Stimulated activated CD4-positive, alpha-beta T cell treated with anti-CD3 and anti-CD28 coated beads, TNF-alpha, amount 100 ng/mL, for 24 hours (primary cell): ENCODE results near the gene POLR2C.

Experiments used
- DNase-seq, 3 experiments: peaks; one replicate each; pipeline ENCODE4 v3.0.0-alpha.2; 2020; ENCODE audit warnings: low read depth in 3 of 3

Gene POLR2C

DNA sequence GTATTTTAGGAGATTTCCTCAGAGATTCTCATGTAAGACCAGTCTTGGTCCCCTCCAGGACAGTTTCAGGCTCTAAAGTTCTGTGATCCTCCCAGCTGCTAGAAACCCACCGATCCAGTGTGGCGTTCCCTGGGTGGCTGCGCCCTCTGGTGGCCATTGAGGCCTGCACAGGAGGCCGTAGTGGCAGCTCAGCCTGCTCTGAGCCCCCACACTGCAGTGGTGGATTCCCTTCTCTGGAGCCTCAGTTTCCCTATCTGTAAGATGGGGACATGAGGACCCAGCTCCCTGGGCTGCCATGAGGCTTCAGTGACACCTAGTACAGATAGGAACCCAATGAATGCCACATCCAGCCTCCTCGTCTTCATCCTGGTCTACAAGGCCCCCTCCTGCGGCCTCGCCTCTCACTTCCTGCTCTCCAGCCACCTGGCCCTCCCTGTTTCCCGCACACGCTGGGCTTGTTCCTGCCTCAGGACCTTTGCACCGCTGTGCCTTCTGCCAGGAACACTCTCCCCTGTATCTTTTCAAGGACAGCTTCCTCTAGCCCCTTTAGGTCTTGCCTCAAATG lies 57.4 kb downstream of the POLR2C start:
- DNase-seq: peak; percentile 67 to 80 (median 74)
